ENCODE data around the gene FAM171A2. TPM values are rescaled to one million over a fixed set of nuclear protein-coding genes. Genes with fewer than 3 reads are reported as not detected.

The FAM171A2 gene
- total RNA-seq, 4 donors from 2014 or later: 0.10 to 0.47 (median 0.23) TPM; not detected in 1

- intact Hi-C loops (cut with DNase I; ENCODE audit: low total_unique reads): no loop called here
- TF ChIP-seq CTCF (IDR thresholded peaks at IDR 0.05 in 4 of 5, conservative IDR thresholded peaks at IDR 0.05 in 1 of 5): no peak
- no peak for TF ChIP-seq POLR2A (IDR thresholded peaks at IDR 0.05)
- Histone ChIP-seq H3K4me1 (peaks cover 4 to 11% of the 10 kb centered on the region in 2 donors), H3K27me3 (peaks cover 5 to 17% (median 12%) of the 10 kb centered on the region in 3 donors), H3K27ac (no peak overlapping the region), H3K36me3 (no peaks in the 10 kb centered on the region), H3K9me3 (no peaks in the 10 kb centered on the region), H3K4me3 (no peak overlapping the region)
- no peak for ATAC-seq
- in situ Hi-C loops (cut with MboI; ENCODE audit: low sequenced_read_pairs in 4 of 4): no loop called here
- no peak for DNase-seq
These were observed 4.6 kb downstream of the FAM171A2 start for GRCh38 chr17:44359006-44359405.

DNA sequence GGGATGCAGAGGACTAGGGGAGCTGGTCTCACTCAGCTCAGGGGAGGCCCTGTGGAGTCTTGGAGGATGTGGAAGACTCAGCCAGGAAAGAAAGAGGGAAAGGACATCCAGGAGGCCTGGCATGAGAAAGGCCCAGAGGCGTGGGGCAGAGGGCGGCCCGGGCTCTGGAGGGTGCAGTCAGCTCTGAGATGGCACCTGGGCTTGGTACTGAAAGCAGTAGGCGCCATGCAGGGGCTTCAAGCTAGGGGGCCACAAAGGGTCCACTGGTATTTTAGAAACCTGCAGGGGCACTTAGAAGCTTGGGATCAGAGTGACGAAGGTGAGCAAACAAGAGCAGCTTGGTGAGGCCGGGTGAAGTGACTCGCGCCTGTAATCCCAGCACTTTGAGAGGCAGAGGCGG, 5.6 kb downstream of the FAM171A2 start:
- peaks cover 0 to 3% of the 10 kb centered on the region in 2 donors for H3K36me3 ChIP-seq
- H3K27ac ChIP-seq: no peak overlapping the region
- H3K27me3 ChIP-seq: peaks cover 5 to 15% (median 9%) of the 10 kb centered on the region in 3 donors
- in situ Hi-C loops (cut with MboI; ENCODE audit: low sequenced_read_pairs in 4 of 4) (no loop called here), intact Hi-C loops (cut with DNase I; ENCODE audit: low total_unique reads) (no loop called here)
- H3K9me3 ChIP-seq: no peaks in the 10 kb centered on the region
- no peak overlapping the region for H3K4me3 ChIP-seq
- TF ChIP-seq POLR2A (IDR thresholded peaks at IDR 0.05) (no peak), CTCF (IDR thresholded peaks at IDR 0.05 in 4 of 5, conservative IDR thresholded peaks at IDR 0.05 in 1 of 5) (no peak)
- H3K4me1 ChIP-seq: peaks cover 4 to 5% of the 10 kb centered on the region in 2 donors
- ATAC-seq (no peak), DNase-seq (no peak)

- no peak for TF ChIP-seq POLR2A (IDR thresholded peaks at IDR 0.05)
- no peak for TF ChIP-seq CTCF (IDR thresholded peaks at IDR 0.05 in 4 of 5, conservative IDR thresholded peaks at IDR 0.05 in 1 of 5)
- Histone ChIP-seq H3K27me3 (no peaks in the 10 kb centered on the region), H3K4me1 (no peaks in the 10 kb centered on the region), H3K27ac (no peak overlapping the region), H3K4me3 (no peak overlapping the region), H3K9me3 (no peaks in the 10 kb centered on the region), H3K36me3 (peaks cover 0 to 21% of the 10 kb centered on the region in 2 donors)
- no peak for ATAC-seq
- in situ Hi-C loops (cut with MboI; ENCODE audit: low sequenced_read_pairs in 4 of 4): no loop called here
- intact Hi-C loops (cut with DNase I; ENCODE audit: low total_unique reads): no loop called here
- DNase-seq: no peak
These were observed 7.4 kb downstream of the FAM171A2 start for GRCh38 chr17:44356241-44356640.

GRCh38 chr17:44355642-44356099, 8.0 kb downstream of the FAM171A2 start:
- intact Hi-C loops (cut with DNase I; ENCODE audit: low total_unique reads): no loop called here
- H3K36me3 ChIP-seq: peaks cover 0 to 27% of the 10 kb centered on the region in 2 donors
- H3K27ac ChIP-seq: no peak overlapping the region
- H3K4me1 ChIP-seq: no peaks in the 10 kb centered on the region
- in situ Hi-C loops (cut with MboI; ENCODE audit: low sequenced_read_pairs in 4 of 4): no loop called here
- H3K9me3 ChIP-seq: no peaks in the 10 kb centered on the region
- no peak for TF ChIP-seq CTCF (IDR thresholded peaks at IDR 0.05 in 4 of 5, conservative IDR thresholded peaks at IDR 0.05 in 1 of 5)
- TF ChIP-seq POLR2A (IDR thresholded peaks at IDR 0.05): no peak
- H3K27me3 ChIP-seq: no peaks in the 10 kb centered on the region
- no peak for DNase-seq
- no peak overlapping the region for H3K4me3 ChIP-seq
- ATAC-seq: no peak

Data from gastrocnemius medialis (tissue), 4 donors.